ENCODE data around the gene EVC.

Gene EVC

DNA sequence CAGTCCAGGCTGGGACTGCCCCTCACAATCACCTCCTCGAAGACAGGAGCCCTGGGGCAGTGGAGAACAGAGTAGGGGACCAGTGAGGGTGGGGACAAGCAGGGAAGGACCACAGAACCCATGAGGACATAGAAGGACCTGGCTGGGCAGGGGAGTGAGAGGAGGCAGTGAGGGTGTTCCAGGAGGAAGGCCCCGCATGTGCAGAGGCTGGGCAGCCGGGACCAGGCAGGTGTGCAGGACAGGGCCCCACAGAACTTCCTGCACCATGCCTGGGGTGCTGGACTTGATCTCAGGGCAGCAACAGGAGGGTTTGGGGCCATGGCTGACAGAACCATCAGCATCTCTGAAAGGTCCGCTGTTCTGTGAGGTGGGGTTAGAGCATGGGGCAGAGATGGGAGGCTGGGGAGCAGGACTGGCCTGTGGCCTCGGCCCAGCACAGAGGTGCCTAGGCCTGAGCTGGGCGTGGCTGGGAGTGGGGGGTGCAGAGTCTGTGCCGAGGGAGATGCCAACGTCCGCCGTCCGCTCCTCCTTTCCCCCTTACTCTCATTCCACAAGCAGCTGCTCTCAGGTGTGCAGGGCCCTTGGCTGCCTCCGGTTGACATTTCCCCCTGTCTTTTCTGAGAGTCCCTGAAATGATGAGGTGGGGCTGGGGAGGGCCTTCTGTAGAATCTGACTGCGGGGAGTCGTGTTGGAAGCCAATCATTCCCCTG lies 40.8 kb downstream of the EVC start:
- TF ChIP-seq, protein P1, sequence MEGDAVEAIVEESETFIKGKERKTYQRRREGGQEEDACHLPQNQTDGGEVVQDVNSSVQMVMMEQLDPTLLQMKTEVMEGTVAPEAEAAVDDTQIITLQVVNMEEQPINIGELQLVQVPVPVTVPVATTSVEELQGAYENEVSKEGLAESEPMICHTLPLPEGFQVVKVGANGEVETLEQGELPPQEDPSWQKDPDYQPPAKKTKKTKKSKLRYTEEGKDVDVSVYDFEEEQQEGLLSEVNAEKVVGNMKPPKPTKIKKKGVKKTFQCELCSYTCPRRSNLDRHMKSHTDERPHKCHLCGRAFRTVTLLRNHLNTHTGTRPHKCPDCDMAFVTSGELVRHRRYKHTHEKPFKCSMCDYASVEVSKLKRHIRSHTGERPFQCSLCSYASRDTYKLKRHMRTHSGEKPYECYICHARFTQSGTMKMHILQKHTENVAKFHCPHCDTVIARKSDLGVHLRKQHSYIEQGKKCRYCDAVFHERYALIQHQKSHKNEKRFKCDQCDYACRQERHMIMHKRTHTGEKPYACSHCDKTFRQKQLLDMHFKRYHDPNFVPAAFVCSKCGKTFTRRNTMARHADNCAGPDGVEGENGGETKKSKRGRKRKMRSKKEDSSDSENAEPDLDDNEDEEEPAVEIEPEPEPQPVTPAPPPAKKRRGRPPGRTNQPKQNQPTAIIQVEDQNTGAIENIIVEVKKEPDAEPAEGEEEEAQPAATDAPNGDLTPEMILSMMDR (IDR thresholded peaks at IDR 0.05) = no peak
- H3K27ac ChIP-seq = no peak overlapping the region
- no peak for DNase-seq (ENCODE audit: low spot score)
- H3K4me3 ChIP-seq = no peak overlapping the region

DNA sequence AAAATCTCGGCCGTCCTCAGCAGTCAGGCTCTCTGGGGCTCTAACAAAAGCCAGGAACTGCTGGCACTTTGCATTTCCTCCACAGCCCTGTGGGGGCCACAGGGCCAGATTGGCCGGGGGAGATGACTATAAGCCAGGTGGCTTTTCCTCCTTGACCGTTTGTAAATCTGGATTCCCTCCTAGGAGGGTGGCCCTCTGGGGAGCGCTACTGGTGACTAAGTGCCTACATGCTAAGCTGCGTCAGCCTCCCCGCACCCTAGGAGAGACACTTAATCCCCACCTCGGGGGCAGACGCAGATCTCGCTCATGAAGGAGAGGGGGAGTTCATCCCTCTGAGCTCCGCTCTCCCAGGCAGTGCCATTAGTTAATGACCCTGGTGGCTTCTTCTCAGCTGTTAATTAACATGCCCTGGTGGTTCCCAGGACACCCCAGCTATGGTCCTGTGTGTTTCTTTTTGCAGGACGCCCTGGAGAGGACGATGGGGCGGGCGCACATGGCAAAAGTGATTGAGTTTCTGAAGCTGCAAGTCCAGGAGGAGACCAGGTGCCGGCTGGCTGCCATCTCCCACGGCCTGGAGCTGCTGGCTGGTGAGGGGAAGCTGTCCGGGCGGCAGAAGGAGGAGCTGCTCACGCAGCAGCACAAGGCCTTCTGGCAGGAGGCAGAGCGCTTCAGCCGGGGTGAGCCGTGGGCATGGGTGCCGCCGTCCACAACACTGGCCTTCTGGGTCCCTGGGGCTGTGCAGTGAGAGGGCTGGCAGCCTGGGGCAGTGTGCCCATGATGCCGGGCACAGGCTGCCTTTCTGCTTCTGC lies 41.6 kb downstream of the EVC start:
- TF ChIP-seq, protein P1 (IDR thresholded peaks at IDR 0.05) = no peak
- Histone ChIP-seq H3K4me3 (no peak overlapping the region), H3K27ac (no peak overlapping the region)
- peak; percentile 50 for DNase-seq (ENCODE audit: low spot score)

DNA sequence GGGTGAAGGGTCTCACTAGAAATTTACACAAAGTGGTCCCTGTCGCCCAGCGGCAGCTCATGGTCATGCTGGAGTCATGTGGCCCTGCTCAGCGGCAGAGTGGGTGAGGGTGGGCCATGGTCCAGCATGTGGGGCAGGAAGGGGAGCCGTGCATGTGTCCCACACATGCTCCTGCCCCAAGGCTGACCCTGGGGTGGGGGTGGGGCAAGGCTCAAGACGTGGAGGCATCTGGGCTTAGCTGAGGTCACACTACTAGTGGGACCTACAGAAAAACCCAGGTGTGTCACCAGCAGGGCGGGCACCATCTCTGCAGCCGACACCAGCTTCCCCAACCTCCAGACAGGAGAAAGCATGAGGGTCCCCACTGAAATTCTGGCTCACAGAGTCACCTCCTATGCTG lies 42.4 kb downstream of the EVC start:
- H3K27ac ChIP-seq = no peak overlapping the region
- H3K4me3 ChIP-seq = no peak overlapping the region
- TF ChIP-seq, protein P1 (IDR thresholded peaks at IDR 0.05) = no peak
- peak; percentile 67 for DNase-seq (ENCODE audit: low spot score)

DNA sequence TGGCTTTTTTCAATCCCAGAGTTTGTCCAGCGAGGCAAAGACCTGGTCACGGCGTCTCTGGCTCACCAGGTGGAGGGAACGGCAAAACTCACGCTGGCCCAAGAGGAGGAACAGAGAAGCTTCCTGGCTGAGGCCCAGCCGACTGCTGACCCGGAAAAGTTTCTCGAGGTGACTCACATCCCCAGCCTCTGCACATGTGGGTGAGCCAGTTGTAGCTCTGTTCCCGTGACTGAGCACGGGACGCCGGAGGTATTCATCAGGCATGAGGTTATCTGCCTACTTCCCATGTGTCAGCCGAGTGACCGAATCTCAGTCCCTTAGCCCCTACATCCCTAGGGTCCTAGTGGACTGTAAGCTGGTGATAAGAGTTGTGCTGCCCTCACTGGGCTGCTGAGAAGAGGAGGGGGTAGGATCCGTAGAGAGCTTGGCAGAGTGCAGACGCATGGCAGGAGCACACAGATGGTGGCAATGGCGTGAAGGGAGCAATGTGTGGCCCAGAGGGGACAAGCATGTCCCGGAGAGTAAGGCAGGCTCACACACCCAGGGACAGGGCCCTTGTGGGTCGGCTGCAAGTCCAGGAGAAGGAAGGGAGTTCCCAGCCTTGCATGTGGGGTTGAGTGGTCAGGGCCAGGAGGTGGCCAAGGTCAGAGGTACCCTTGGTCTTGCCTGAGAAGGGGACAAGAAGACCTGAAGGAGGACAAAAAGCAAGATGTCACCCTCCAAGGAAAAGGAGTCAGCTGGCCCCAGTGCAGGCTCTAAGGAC lies 42.9 kb downstream of the EVC start:
- H3K4me3 ChIP-seq = no peak overlapping the region
- TF ChIP-seq, protein P1 (IDR thresholded peaks at IDR 0.05) = no peak
- H3K27ac ChIP-seq = no peak overlapping the region
- peak; percentile 71 for DNase-seq (ENCODE audit: low spot score)

DNA sequence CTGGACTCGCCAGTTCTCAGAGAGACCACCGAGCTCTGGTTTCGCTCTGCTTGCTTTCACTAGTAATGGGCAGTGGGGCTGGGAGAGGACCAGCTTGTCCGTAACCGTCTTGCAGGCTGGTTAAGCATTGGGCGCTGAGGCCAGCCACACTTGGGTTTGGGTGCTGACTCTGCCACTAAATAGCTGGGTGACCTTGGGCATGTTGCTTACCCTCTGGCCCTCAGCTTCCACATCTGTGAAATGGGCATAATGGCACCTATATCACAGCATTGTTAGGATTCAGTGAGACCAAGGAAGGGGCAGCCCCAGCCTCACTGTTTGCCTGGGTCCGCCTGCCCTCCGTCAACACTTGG lies 43.5 kb downstream of the EVC start:
- TF ChIP-seq, protein P1 (IDR thresholded peaks at IDR 0.05) = no peak
- H3K4me3 ChIP-seq = no peak overlapping the region
- no peak overlapping the region for H3K27ac ChIP-seq
- DNase-seq (ENCODE audit: low spot score) = no peak

DNA sequence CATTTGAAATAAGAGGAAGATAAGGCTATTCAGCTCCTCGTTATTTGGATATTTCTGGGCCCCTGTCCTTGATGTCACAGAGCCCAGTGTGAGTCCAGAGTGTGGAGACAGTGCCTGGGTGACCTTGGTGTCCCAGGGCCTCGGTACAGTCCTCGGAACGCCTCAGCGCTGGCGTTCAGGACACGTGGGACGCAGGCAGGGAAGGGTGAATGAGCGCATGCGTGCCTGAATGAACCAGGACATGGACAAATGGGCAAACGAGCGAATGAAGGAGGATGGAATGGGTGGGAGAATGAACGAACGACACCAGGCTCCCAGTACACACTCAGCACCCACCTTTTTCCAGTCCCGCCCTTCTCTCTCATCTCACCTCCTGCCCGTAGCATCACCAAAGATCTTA lies 44.2 kb downstream of the EVC start:
- H3K4me3 ChIP-seq = no peak overlapping the region
- H3K27ac ChIP-seq = no peak overlapping the region
- TF ChIP-seq, protein P1 (IDR thresholded peaks at IDR 0.05) = no peak
- DNase-seq (ENCODE audit: low spot score) = peak; percentile 33

Data from coronary artery (tissue), 2 donors.